AG04449 (cell line): ENCODE data around the gene ATP2C2.

Experiments used
- CTCF ChIA-PET: fragments of 350-600 bp; formaldehyde crosslinking; extraction: SDS; loops from one replicate; lab custom pipeline; 2021; ENCODE audit warnings: antibody characterized with exemption; lab: Yijun Ruan, JAX
- POLR2A ChIA-PET: fragments of 400-600, 350-600 bp; formaldehyde crosslinking; extraction: SDS; loops from one replicate; lab custom pipeline; 2020; ENCODE audit warnings: antibody characterized with exemption, inconsistent platforms; lab: Yijun Ruan, JAX
- DNase-seq: peaks from one replicate; pipeline ENCODE4 v3.0.0-alpha.2; 2010; ENCODE audit warnings: low read depth, low spot score
- H3K4me3 ChIP-seq: 2 replicates; pipeline ENCODE4 v1.5.1; 2011; ENCODE audit warnings: low read depth, mild to moderate bottlenecking, control low read depth, low read length
- CTCF ChIP-seq: IDR thresholded peaks from one replicate; pipeline ENCODE4 v1.5.1; 2011; ENCODE audit warnings: mild to moderate bottlenecking, moderate library complexity, low read length, control low read depth, inconsistent platforms; ENCODE audit not compliant: insufficient read depth; ENCODE audit errors: missing control alignments

Gene ATP2C2

DNA sequence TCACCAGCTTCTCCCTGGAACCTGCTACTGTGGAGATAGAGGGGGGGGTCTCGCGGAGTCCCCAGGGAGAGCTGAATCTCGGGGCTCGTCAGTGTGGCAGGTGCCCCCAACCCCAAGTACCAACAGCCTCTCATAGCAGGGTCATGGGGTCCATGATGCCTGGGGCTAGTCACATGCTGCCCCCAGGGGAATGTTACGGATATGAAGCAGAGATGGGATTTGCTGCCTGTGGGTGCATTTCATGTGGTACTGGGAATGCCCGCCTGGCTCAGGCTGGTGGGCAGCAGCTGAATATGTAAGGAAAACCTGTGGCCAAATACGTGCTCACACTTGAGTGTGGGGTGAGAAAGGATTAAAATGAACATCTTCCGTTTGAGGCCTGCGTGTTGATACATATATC is 86.7 kb downstream of the ATP2C2 start:
- CTCF ChIA-PET = interaction anchor here (1.0 to 1.1 kb wide), 2 partner anchors 9 to 178 kb away, joined by 3 read pairs; no protein-coding TSS in a partner anchor
- POLR2A ChIA-PET = no interaction called here
- no peak for TF ChIP-seq CTCF
- no peak overlapping the region for H3K4me3 ChIP-seq
- DNase-seq = no peak

- ChIA-PET CTCF (interaction anchor here (1.2 kb wide), 1 partner anchor 182 kb away, joined by 4 read pairs; no protein-coding TSS in a partner anchor), POLR2A (no interaction called here)
- no peak for TF ChIP-seq CTCF
- no peak overlapping the region for H3K4me3 ChIP-seq
- DNase-seq = no peak
These were observed 90.5 kb downstream of the ATP2C2 start for GRCh38 chr16:84458606-84459532.

DNA sequence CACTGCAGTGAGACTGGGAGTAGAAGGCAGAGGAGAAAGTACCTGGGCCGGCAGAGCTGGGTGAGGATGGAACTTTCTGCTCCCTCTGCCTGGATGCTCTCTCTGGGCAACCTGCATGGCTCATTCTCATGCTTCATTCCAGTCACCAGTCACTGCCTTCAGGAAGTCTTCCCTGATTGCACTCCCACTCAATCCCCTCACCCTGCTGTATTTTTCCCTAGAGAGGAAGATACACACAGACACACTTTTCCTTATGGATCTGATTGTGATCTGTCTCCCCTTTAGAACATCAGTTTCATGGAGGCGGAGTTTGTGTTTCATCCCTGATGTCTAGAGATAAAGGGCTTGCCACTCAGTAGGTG is 91.2 kb downstream of the ATP2C2 start:
- TF ChIP-seq CTCF = no peak
- DNase-seq = no peak
- ChIA-PET POLR2A (no interaction called here), CTCF (interaction anchor here (1.2 kb wide), 1 partner anchor 182 kb away, joined by 4 read pairs; no protein-coding TSS in a partner anchor)
- no peak overlapping the region for H3K4me3 ChIP-seq

- H3K4me3 ChIP-seq = no peak overlapping the region
- TF ChIP-seq CTCF = no peak
- DNase-seq = no peak
- POLR2A ChIA-PET = no interaction called here
- CTCF ChIA-PET = interaction anchor here (1.2 kb wide), 1 partner anchor 183 kb away, joined by 4 read pairs; no protein-coding TSS in a partner anchor
These were observed 91.6 kb downstream of the ATP2C2 start for GRCh38 chr16:84459941-84460405.

DNA sequence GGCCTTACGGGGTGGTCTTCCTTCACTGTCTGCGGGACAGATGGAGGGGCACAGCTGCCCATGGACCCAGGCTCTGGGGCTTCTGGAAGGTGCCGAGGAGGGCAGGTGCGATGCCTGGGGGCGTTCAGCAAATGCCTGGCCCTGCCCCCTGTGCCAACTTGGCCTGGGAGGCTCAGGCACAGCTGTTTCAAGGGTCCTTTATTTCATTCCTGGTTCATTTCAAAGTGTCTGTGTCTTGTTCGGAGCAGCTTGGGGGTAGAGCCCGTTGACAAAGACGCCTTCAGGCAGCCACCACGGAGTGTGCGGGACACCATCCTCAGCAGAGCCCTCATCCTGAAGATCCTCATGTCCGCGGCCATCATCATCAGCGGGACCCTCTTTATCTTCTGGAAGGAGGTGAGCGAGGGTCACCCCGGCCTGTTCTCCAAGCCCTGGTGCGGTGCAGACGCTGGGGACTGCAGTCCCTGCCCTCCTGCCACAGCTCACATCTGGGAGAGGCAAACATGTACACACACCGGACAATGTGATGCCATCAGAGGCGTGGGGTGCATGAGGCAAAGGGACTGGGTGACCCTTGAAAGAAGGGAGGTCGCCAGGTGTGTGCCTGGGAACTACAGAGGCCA is 92.2 kb downstream of the ATP2C2 start:
- DNase-seq = no peak
- TF ChIP-seq CTCF = no peak
- POLR2A ChIA-PET = no interaction called here
- CTCF ChIA-PET = interaction anchor here (1.2 kb wide), 1 partner anchor 183 kb away, joined by 4 read pairs; no protein-coding TSS in a partner anchor
- no peak overlapping the region for H3K4me3 ChIP-seq

DNA sequence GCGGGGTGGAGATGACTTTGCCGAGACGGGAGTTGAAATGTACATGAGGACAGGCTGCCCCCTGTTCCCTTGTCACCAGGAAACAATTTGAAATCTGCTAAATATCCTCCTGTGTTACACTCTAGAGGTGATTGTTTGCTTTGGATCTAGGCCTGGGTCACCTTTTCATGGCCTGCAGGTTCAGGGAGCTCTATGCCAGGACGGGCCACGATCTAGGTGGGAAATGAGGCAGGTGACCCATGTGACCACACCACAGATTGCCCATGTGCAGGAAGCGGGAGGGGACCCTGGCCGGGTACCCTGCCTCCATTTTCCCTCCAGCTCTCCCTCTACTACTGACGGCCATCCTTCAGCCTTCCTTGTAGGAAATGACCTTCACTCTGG is 92.7 kb downstream of the ATP2C2 start:
- no peak for DNase-seq
- no peak for TF ChIP-seq CTCF
- ChIA-PET CTCF (no interaction called here), POLR2A (no interaction called here)
- no peak overlapping the region for H3K4me3 ChIP-seq
